ENCODE data around the gene C6orf163. TPM values are rescaled to one million over a fixed set of nuclear protein-coding genes. Genes with fewer than 3 reads are reported as not detected.

The C6orf163 gene
- total RNA-seq, 1 experiment from 2014 or later: 1.2 TPM

DNA sequence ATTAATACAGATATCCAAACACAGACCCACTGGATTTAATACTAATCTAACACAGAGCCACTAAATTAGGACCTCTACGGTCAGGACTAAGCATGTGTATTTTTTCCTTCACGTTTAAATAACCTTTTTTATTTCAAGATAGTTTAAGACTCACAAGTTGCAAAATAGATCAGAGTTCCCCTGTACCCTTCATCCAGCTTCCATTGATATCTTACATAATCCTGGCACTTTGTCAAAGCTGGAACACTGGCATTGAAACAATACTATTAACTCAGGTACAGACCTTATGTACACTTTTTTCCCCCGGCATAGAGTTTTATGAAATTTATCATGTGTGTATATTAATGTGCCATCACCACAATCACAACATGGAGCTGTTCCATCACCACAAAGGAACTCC lies 2.1 kb downstream of the C6orf163 start:
- H3K79me1 ChIP-seq (ENCODE audit: insufficient read depth, low read depth, low read length, poor library complexity, severe bottlenecking): no peaks in the 10 kb centered on the region
- no peaks in the 10 kb centered on the region for H3K4me1 ChIP-seq (ENCODE audit: insufficient read depth, low read length)

More for the DNA sequence above, 2.1 kb downstream of the C6orf163 start:
- Mint-ChIP-seq H3K36me3 (ENCODE audit: insufficient read depth in 1 of 3, low read depth in 3 of 3) (no peaks in the 10 kb centered on the region; a peak in 1 of 7 replicates), H3K9me3 (no peaks in the 10 kb centered on the region), H3K4me1 (no peaks in the 10 kb centered on the region), H3K4me3 (no peak overlapping the region), H3K27ac (no peak overlapping the region), H3K27me3 (ENCODE audit: low read depth) (no peaks in the 10 kb centered on the region)
- H3K9me3 ChIP-seq (ENCODE audit: control insufficient read depth, low read depth, low read length): no peaks in the 10 kb centered on the region
- H3K9ac ChIP-seq (ENCODE audit: extremely low read depth, insufficient read length, low read length): no peak overlapping the region
- no peak overlapping the region for H3K23ac ChIP-seq (ENCODE audit: insufficient read length, low read depth, low read length)
- no peaks in the 10 kb centered on the region for H3K23me2 ChIP-seq (ENCODE audit: insufficient read length, low read depth, low read length, poor library complexity, severe bottlenecking)
- H3K4me2 ChIP-seq (ENCODE audit: insufficient read depth, insufficient read length, low read length): no peak overlapping the region
- H2BK120ac ChIP-seq (ENCODE audit: low read depth, low read length, poor library complexity, severe bottlenecking): no peak overlapping the region
- H3K14ac ChIP-seq (ENCODE audit: insufficient read depth, low read length): no peak overlapping the region
- H4K8ac ChIP-seq (replicated peaks; ENCODE audit: insufficient read length, low read depth, low read length): no peak overlapping the region
- DNase-seq: no peak
- no peak overlapping the region for H2AFZ ChIP-seq (ENCODE audit: low read length)
- no peak overlapping the region for H3T11ph ChIP-seq (ENCODE audit: low read length)
- no peaks in the 10 kb centered on the region for H4K20me1 ChIP-seq (ENCODE audit: control insufficient read depth, insufficient read depth, insufficient read length)
- H2AK5ac ChIP-seq (ENCODE audit: insufficient read length, low read length): no peak overlapping the region
- H4K5ac ChIP-seq (ENCODE audit: insufficient read length, low read depth, low read length): no peak overlapping the region
- WGBS (ENCODE audit: extremely low coverage, insufficient read length, low lambda C conversion rate): no CpG with 5 or more reads among the region's 3 CpGs
- H2BK12ac ChIP-seq (ENCODE audit: insufficient read length, low read depth, low read length): no peak overlapping the region
- no peak overlapping the region for H3K18ac ChIP-seq (ENCODE audit: insufficient read length, low read depth, low read length)
- H3K56ac ChIP-seq (ENCODE audit: insufficient read length, low read depth, low read length): no peak overlapping the region
- H3K79me2 ChIP-seq (ENCODE audit: insufficient read depth, low read length): no peaks in the 10 kb centered on the region
- H4K91ac ChIP-seq (ENCODE audit: insufficient read length, low read depth, low read length): no peak overlapping the region
- H2BK15ac ChIP-seq (ENCODE audit: low read depth, low read length): no peak overlapping the region
- no peak overlapping the region for H3K27ac ChIP-seq (ENCODE audit: insufficient read length, low read depth, low read length)
- TF ChIP-seq, protein P1, sequence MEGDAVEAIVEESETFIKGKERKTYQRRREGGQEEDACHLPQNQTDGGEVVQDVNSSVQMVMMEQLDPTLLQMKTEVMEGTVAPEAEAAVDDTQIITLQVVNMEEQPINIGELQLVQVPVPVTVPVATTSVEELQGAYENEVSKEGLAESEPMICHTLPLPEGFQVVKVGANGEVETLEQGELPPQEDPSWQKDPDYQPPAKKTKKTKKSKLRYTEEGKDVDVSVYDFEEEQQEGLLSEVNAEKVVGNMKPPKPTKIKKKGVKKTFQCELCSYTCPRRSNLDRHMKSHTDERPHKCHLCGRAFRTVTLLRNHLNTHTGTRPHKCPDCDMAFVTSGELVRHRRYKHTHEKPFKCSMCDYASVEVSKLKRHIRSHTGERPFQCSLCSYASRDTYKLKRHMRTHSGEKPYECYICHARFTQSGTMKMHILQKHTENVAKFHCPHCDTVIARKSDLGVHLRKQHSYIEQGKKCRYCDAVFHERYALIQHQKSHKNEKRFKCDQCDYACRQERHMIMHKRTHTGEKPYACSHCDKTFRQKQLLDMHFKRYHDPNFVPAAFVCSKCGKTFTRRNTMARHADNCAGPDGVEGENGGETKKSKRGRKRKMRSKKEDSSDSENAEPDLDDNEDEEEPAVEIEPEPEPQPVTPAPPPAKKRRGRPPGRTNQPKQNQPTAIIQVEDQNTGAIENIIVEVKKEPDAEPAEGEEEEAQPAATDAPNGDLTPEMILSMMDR (conservative IDR thresholded peaks at IDR 0.05): no peak
- H3K27me3 ChIP-seq (ENCODE audit: insufficient read depth, low read length): no peaks in the 10 kb centered on the region; the same call in 1 of the 2 replicates
- H2BK5ac ChIP-seq (ENCODE audit: insufficient read length, low read length): no peak overlapping the region
- no peak overlapping the region for H2BK20ac ChIP-seq (ENCODE audit: low read depth, low read length, poor library complexity, severe bottlenecking)
- H3K4ac ChIP-seq (ENCODE audit: low read depth, low read length): no peak overlapping the region

Data from H9 (cell line).